OCI-LY1 (cell line): ENCODE measurements around the gene PCDHA4.
"Not testable (repeated sequence)": the region's sequence is repeated elsewhere in the genome, so short reads cannot be mapped to it uniquely, and the experiment has no call there.

ENCODE experiments used
- H2AFZ ChIP-seq: fragments of 200-600 bp; sonication (generic), shearing (Covaris generic); 2 replicates; pipeline ENCODE4 v1.6.0; 2014; ENCODE audit warnings: antibody characterized with exemption, mild to moderate bottlenecking, low read length
- H3F3A ChIP-seq: fragments of 200-600 bp; sonication (generic), shearing (Covaris generic); 2 replicates; pipeline ENCODE4 v1.6.0; 2014; ENCODE audit warnings: mild to moderate bottlenecking, antibody characterized with exemption, low read length, moderate library complexity; ENCODE audit not compliant: insufficient read depth
- H3K27ac ChIP-seq: fragments of 200-600 bp; sonication (generic); 2 replicates; pipeline ENCODE4 v1.5.1; 2014; ENCODE audit warnings: low read length, mixed run types, mild to moderate bottlenecking, low read depth; ENCODE audit not compliant: poor library complexity, severe bottlenecking
- H3K27me3 ChIP-seq: fragments of 200-600 bp; sonication (generic); 2 replicates; pipeline ENCODE4 v1.6.0; 2014; ENCODE audit warnings: antibody characterized with exemption, mild to moderate bottlenecking, low read length, moderate library complexity; ENCODE audit not compliant: insufficient read depth
- H3K36me3 ChIP-seq: fragments of 200-600 bp; sonication (generic); 2 replicates; pipeline ENCODE4 v1.6.1; 2014; ENCODE audit warnings: mild to moderate bottlenecking, antibody characterized with exemption, low read length, moderate library complexity, mixed read lengths; ENCODE audit not compliant: insufficient read depth
- H3K4me1 ChIP-seq: fragments of 200-600 bp; sonication (generic); 2 replicates; pipeline ENCODE4 v1.5.1; 2014; ENCODE audit warnings: mild to moderate bottlenecking, low read length, moderate library complexity; ENCODE audit not compliant: insufficient read depth, severe bottlenecking
- H3K4me2 ChIP-seq: fragments of 200-600 bp; sonication (generic), shearing (Covaris generic); 2 replicates; pipeline ENCODE4 v1.6.1; 2014; ENCODE audit warnings: low read length
- H3K4me3 ChIP-seq: fragments of 200-600 bp; sonication (generic); 2 replicates; pipeline ENCODE4 v1.5.1; 2014; ENCODE audit warnings: low read length, low read depth, mild to moderate bottlenecking, mixed read lengths; ENCODE audit not compliant: poor library complexity, severe bottlenecking
- H3K79me2 ChIP-seq: fragments of 200-600 bp; shearing (Covaris generic); 2 replicates; pipeline ENCODE4 v1.6.1; 2016; ENCODE audit warnings: mixed run types, low read length, mixed read lengths; ENCODE audit not compliant: insufficient read depth
- H3K9ac ChIP-seq: fragments of 200-600 bp; sonication (generic), shearing (Covaris generic); 2 replicates; pipeline ENCODE4 v1.6.1; 2014; ENCODE audit warnings: mild to moderate bottlenecking, low read length, mixed read lengths
- H3K9me2 ChIP-seq: fragments of 200-600 bp; sonication (generic), shearing (Covaris generic); 2 replicates; pipeline ENCODE4 v1.6.1; 2014; ENCODE audit warnings: low read depth, mild to moderate bottlenecking, low read length, mixed read lengths
- H3K9me3 ChIP-seq: fragments of 200-600 bp; shearing (Covaris generic); 2 replicates; pipeline ENCODE4 v1.6.1; 2014; ENCODE audit warnings: low read length, mixed read lengths
- H4K20me1 ChIP-seq: fragments of 200-600 bp; sonication (generic), shearing (Covaris generic); 2 replicates; pipeline ENCODE4 v1.6.0; 2016; ENCODE audit warnings: mild to moderate bottlenecking, low read length; ENCODE audit not compliant: insufficient read depth
- CTCF ChIP-seq: fragments of 200-600 bp; sonication (generic), shearing (Covaris generic); IDR thresholded peaks from 2 replicates; pipeline ENCODE4 v1.5.1; 2017; ENCODE audit warnings: mild to moderate bottlenecking, antibody characterized with exemption, low read length, moderate library complexity, mixed read lengths
- EZH2 ChIP-seq: fragments of 200-600 bp; sonication (generic), shearing (Covaris generic); IDR thresholded peaks from 2 replicates; pipeline ENCODE4 v1.8.0; 2017; ENCODE audit warnings: borderline replicate concordance, mixed run types, mild to moderate bottlenecking, antibody characterized with exemption, low read length, moderate library complexity, mixed read lengths

PCDHA4 gene

GRCh38 chr5:140802781-140803271, 4.0 kb upstream of the PCDHA4 start:
- no peaks in the 10 kb centered on the region for H3F3A ChIP-seq
- H3K4me3 ChIP-seq, result no peak overlapping the region
- H2AFZ ChIP-seq, result no peak overlapping the region
- no peaks in the 10 kb centered on the region for H3K27me3 ChIP-seq
- H3K79me2 ChIP-seq, result no peaks in the 10 kb centered on the region
- H4K20me1 ChIP-seq, result no peaks in the 10 kb centered on the region
- H3K27ac ChIP-seq, result no peak overlapping the region
- no peaks in the 10 kb centered on the region for H3K4me1 ChIP-seq
- H3K9me3 ChIP-seq, result no peaks in the 10 kb centered on the region
- no peak overlapping the region for H3K4me2 ChIP-seq
- no peaks in the 10 kb centered on the region for H3K36me3 ChIP-seq
- H3K9me2 ChIP-seq, result no peaks in the 10 kb centered on the region
- no peak for TF ChIP-seq EZH2
- TF ChIP-seq CTCF, result no peak
- no peak overlapping the region for H3K9ac ChIP-seq

GRCh38 chr5:140808241-140808888, 1.5 kb downstream of the PCDHA4 start:
- H3K4me3 ChIP-seq, H3K4me2 ChIP-seq: not testable (repeated sequence)

GRCh38 chr5:140808889-140809291, 2.0 kb downstream of the PCDHA4 start:
- Histone ChIP-seq H4K20me1 (no peaks in the 10 kb centered on the region), H3K9me2 (no peaks in the 10 kb centered on the region), H3K27me3 (no peaks in the 10 kb centered on the region), H2AFZ (no peak overlapping the region), H3K4me3 (no peak overlapping the region), H3K4me2 (no peak overlapping the region), H3K79me2 (no peaks in the 10 kb centered on the region), H3K9ac (no peak overlapping the region), H3K4me1 (no peaks in the 10 kb centered on the region), H3F3A (no peaks in the 10 kb centered on the region), H3K9me3 (no peaks in the 10 kb centered on the region), H3K27ac (no peak overlapping the region), H3K36me3 (no peaks in the 10 kb centered on the region)
- no peak for TF ChIP-seq CTCF
- no peak for TF ChIP-seq EZH2

More at GRCh38 chr5:140808241-140808888, 1.5 kb downstream of the PCDHA4 start:
- not testable (repeated sequence) for H3K9ac ChIP-seq, H3K27me3 ChIP-seq, H3K27ac ChIP-seq, H3K36me3 ChIP-seq, H3K79me2 ChIP-seq, H3F3A ChIP-seq, H3K4me1 ChIP-seq, H3K9me2 ChIP-seq, H4K20me1 ChIP-seq, H2AFZ ChIP-seq, H3K9me3 ChIP-seq
